Anterior cingulate cortex (tissue), 58 donors: ENCODE data around the gene TVP23A.
"Not testable (repeated sequence)": the region's sequence is repeated elsewhere in the genome, so short reads cannot be mapped to it uniquely, and the experiment has no call there.

Source experiments
- DNase-seq, 58 donors: peaks; one replicate each; lab custom pipeline; 2025; lab: John Stamatoyannopoulos, UW

Gene TVP23A

GRCh38 chr16:10836174-10836853, 17.7 kb upstream of the TVP23A start:
- DNase-seq, result no peak

- no peak for DNase-seq
Observed at GRCh38 chr16:10835281-10835931, 16.8 kb upstream of the TVP23A start.

GRCh38 chr16:10834766-10835165, 16.2 kb upstream of the TVP23A start:
- DNase-seq, result no peak

GRCh38 chr16:10834130-10834529, 15.5 kb upstream of the TVP23A start:
- DNase-seq, result no peak

- no peak for DNase-seq
Observed at GRCh38 chr16:10833271-10833670, 14.7 kb upstream of the TVP23A start.

- no peak for DNase-seq
Observed at GRCh38 chr16:10831894-10832886, 13.6 kb upstream of the TVP23A start.

- DNase-seq, result not testable (repeated sequence)
Observed at GRCh38 chr16:10830240-10830639, 11.6 kb upstream of the TVP23A start.

- DNase-seq, result not testable (repeated sequence)
Observed at GRCh38 chr16:10829390-10830098, 10.9 kb upstream of the TVP23A start.

- peak; percentile 11 to 96 (median 83) for DNase-seq
Observed at GRCh38 chr16:10828851-10829366, 10.3 kb upstream of the TVP23A start.

GRCh38 chr16:10827691-10828341, 9.2 kb upstream of the TVP23A start:
- DNase-seq, result peak in 45 of 58 donors; percentile 10 to 73 (median 27)

GRCh38 chr16:10824111-10824893, 5.7 kb upstream of the TVP23A start:
- no peak for DNase-seq

- DNase-seq, result no peak
Observed at GRCh38 chr16:10822702-10823101, 4.1 kb upstream of the TVP23A start.

- no peak for DNase-seq
Observed at GRCh38 chr16:10820546-10820945, 2.0 kb upstream of the TVP23A start.

GRCh38 chr16:10817514-10817913, 1.1 kb downstream of the TVP23A start:
- no peak for DNase-seq

- DNase-seq, result no peak
Observed at GRCh38 chr16:10813099-10813455, 5.5 kb downstream of the TVP23A start.

GRCh38 chr16:10812312-10813098, 6.1 kb downstream of the TVP23A start:
- DNase-seq, result no peak

- no peak for DNase-seq
Observed at GRCh38 chr16:10809706-10810105, 8.9 kb downstream of the TVP23A start.

- no peak for DNase-seq
Observed at GRCh38 chr16:10808850-10809249, 9.7 kb downstream of the TVP23A start.
